Stimulated activated memory B cell treated with anti-CD40 and anti-IgM and Interleukin-4, amounts not matched to agents 10 μg/mL and 1 μg/mL and 100 μg/mL, for 72 hours (primary cell): ENCODE measurements around the gene HSD17B4.
A peak's percentile ranks its signal among the peaks of the same experiment; 100 is the strongest.
"Not testable (repeated sequence)": the region's sequence is repeated elsewhere in the genome, so short reads cannot be mapped to it uniquely, and the experiment has no call there.

Experiments
- ATAC-seq: fragments of 150-1000 bp; cut with Tn5 transposase; 2 replicates; pipeline ENCODE4 v1.10.0; 2021
- H3K27ac Mint-ChIP-seq: one replicate; pipeline ENCODE4 v1.8.0; 2022; ENCODE audit warnings: mild to moderate bottlenecking, mixed read lengths
- H3K27me3 Mint-ChIP-seq: one replicate; pipeline ENCODE4 v1.8.0; 2022; ENCODE audit warnings: mixed read lengths
- H3K36me3 Mint-ChIP-seq: one replicate; pipeline ENCODE4 v1.8.0; 2022; ENCODE audit warnings: mixed read lengths
- H3K4me1 Mint-ChIP-seq: one replicate; pipeline ENCODE4 v1.8.0; 2022; ENCODE audit warnings: mixed read lengths
- H3K4me3 Mint-ChIP-seq: one replicate; pipeline ENCODE4 v1.8.0; 2022; ENCODE audit warnings: mild to moderate bottlenecking, moderate library complexity, mixed read lengths
- H3K9me3 Mint-ChIP-seq: one replicate; pipeline ENCODE4 v1.8.0; 2022; ENCODE audit warnings: mixed read lengths

Gene HSD17B4

GRCh38 chr5:119503939-119504338, 51.6 kb downstream of the HSD17B4 start:
- H3K27me3 Mint-ChIP-seq, H3K4me3 Mint-ChIP-seq, H3K27ac Mint-ChIP-seq, H3K4me1 Mint-ChIP-seq, ATAC-seq: not testable (repeated sequence)
- peaks cover 13% of the 10 kb centered on the region for H3K9me3 Mint-ChIP-seq
- peaks cover 80% of the 10 kb centered on the region for H3K36me3 Mint-ChIP-seq

DNA sequence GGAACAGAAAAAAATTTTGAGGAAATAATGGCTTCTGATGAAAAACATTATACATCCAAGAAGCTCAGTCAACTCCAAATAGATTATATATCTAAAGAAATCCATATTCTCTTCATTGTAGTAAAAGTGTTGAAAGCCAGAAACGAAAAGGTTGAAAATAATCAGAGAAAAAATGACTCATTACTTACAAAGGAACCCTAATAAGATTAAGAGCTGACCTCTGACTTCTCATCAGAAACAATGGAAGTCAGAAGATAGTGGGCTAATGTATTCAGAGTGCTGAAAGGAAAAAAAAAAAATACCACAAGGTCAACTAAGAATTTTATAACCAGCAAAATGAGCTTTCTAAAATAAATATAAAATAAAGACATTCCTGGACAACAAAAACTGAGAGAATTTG, 60.0 kb downstream of the HSD17B4 start:
- Mint-ChIP-seq H3K36me3 (peaks cover 83% of the 10 kb centered on the region), H3K4me3 (no peak overlapping the region), H3K4me1 (no peaks in the 10 kb centered on the region), H3K27me3 (no peaks in the 10 kb centered on the region), H3K9me3 (peaks cover 3% of the 10 kb centered on the region), H3K27ac (no peak overlapping the region)
- ATAC-seq, result no peak

GRCh38 chr5:119515192-119515591, 62.9 kb downstream of the HSD17B4 start:
- ATAC-seq, result no peak
- Mint-ChIP-seq H3K27me3 (no peaks in the 10 kb centered on the region), H3K36me3 (peaks cover 74% of the 10 kb centered on the region), H3K4me3 (no peak overlapping the region), H3K4me1 (no peaks in the 10 kb centered on the region), H3K9me3 (peaks cover 3% of the 10 kb centered on the region), H3K27ac (no peak overlapping the region)

DNA sequence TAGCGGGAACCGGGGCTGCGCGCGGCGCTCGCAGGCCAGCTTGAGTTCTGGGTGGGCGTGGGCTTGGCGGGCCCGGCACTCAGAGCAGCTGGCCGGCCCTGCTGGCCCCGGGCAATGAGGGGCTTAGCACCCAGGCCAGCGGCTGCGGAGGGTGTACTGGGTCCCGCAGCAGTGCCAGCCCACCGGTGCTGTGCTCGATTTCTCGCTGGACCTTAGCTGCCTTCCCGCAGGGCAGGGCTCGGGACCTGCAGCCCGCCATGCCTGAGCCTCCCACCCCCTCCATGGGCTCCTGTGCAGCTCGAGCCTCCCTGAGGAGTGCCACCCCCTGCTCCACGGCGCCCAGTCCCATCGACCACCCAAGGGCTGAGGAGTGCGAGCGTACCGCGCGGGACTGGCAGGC, 64.8 kb downstream of the HSD17B4 start:
- H3K4me3 Mint-ChIP-seq, ATAC-seq, H3K27me3 Mint-ChIP-seq, H3K4me1 Mint-ChIP-seq, H3K9me3 Mint-ChIP-seq, H3K27ac Mint-ChIP-seq: not testable (repeated sequence)
- H3K36me3 Mint-ChIP-seq, result peaks cover 76% of the 10 kb centered on the region

- Mint-ChIP-seq H3K36me3 (peaks cover 58% of the 10 kb centered on the region), H3K27ac (no peak overlapping the region)
These were observed 68.9 kb downstream of the HSD17B4 start for GRCh38 chr5:119521232-119521631.

GRCh38 chr5:119522841-119523240, 70.5 kb downstream of the HSD17B4 start:
- no peak overlapping the region for H3K27ac Mint-ChIP-seq
- peaks cover 45% of the 10 kb centered on the region for H3K36me3 Mint-ChIP-seq
- peaks cover 7% of the 10 kb centered on the region for H3K9me3 Mint-ChIP-seq
- no peaks in the 10 kb centered on the region for H3K27me3 Mint-ChIP-seq
- ATAC-seq, result no peak
- no peaks in the 10 kb centered on the region for H3K4me1 Mint-ChIP-seq
- no peak overlapping the region for H3K4me3 Mint-ChIP-seq

More at GRCh38 chr5:119521232-119521631, 68.9 kb downstream of the HSD17B4 start:
- Mint-ChIP-seq H3K4me3 (no peak overlapping the region), H3K27me3 (no peaks in the 10 kb centered on the region), H3K4me1 (no peaks in the 10 kb centered on the region), H3K9me3 (peaks cover 7% of the 10 kb centered on the region)
- no peak for ATAC-seq

DNA sequence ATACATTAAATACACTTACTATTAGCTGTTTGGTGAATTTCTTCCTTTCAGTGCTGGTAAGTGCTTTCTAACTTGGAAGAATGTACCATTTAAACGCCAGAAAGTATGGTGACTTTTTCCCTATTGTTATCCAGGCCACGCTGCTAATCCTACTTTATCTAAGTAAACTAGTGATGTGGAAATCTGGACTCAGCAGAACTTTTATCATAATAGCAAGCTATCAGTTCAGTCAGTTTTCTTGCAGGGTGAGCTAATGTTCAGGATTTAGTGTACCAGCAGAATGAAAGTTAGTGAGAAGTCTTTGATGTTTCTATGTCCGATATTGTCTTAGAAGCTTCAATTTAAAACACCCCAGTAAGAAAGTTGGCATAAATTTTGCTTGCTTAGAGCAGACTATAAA, 72.2 kb downstream of the HSD17B4 start:
- no peak overlapping the region for H3K4me3 Mint-ChIP-seq
- no peak overlapping the region for H3K27ac Mint-ChIP-seq
- H3K4me1 Mint-ChIP-seq, result no peaks in the 10 kb centered on the region
- H3K36me3 Mint-ChIP-seq, result peaks cover 48% of the 10 kb centered on the region
- H3K9me3 Mint-ChIP-seq, result peaks cover 7% of the 10 kb centered on the region
- ATAC-seq, result no peak
- no peaks in the 10 kb centered on the region for H3K27me3 Mint-ChIP-seq

GRCh38 chr5:119527351-119527750, 75.1 kb downstream of the HSD17B4 start:
- H3K4me1 Mint-ChIP-seq, result no peaks in the 10 kb centered on the region
- H3K27me3 Mint-ChIP-seq, result no peaks in the 10 kb centered on the region
- H3K9me3 Mint-ChIP-seq, result no peaks in the 10 kb centered on the region
- no peak overlapping the region for H3K4me3 Mint-ChIP-seq
- no peak for ATAC-seq
- H3K27ac Mint-ChIP-seq, result no peak overlapping the region
- H3K36me3 Mint-ChIP-seq, result peaks cover 34% of the 10 kb centered on the region

DNA sequence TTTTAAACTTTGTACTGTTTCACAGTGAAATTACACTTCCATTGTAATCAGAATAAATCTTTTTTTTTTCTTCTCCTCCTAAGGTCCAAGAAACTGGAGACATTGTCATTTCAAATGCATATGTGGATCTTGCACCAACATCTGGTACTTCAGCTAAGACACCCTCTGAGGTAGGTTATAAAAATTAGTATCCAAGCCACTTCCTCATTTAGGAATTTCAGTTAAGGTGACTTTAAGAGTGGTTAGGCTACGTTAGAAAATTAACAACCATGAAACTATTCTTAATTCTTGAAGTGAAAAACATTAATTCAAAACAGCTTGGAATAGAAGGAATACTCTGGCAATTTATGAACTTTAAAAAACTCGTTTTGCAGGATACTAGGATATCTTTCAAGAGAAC, 77.5 kb downstream of the HSD17B4 start:
- no peaks in the 10 kb centered on the region for H3K9me3 Mint-ChIP-seq
- ATAC-seq, result no peak
- no peaks in the 10 kb centered on the region for H3K4me1 Mint-ChIP-seq
- no peak overlapping the region for H3K27ac Mint-ChIP-seq
- H3K4me3 Mint-ChIP-seq, result no peak overlapping the region
- no peaks in the 10 kb centered on the region for H3K27me3 Mint-ChIP-seq
- peaks cover 42% of the 10 kb centered on the region for H3K36me3 Mint-ChIP-seq

DNA sequence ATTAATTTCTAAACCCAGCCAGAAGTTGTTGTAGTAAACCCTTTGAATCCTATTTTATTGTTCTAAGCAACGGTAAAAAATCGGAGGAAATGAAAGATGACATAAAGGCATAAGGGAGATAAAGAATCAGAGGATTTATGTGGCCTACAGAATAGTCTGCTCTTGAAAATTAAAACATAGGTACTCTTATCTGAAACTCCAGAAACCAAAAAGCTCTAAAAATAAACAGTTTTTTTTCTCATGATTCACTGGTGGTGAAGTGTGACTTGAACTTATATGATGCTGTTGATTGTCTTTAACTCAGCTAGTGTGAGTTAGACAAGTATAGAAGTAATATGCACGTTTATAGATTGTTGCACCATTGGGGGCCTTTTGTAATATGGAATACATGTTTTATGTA, 80.3 kb downstream of the HSD17B4 start:
- Mint-ChIP-seq H3K36me3 (peaks cover 38% of the 10 kb centered on the region), H3K27ac (no peak overlapping the region), H3K9me3 (no peaks in the 10 kb centered on the region), H3K27me3 (no peaks in the 10 kb centered on the region), H3K4me1 (peaks cover 8% of the 10 kb centered on the region), H3K4me3 (no peak overlapping the region)
- no peak for ATAC-seq

GRCh38 chr5:119537704-119538103, 85.4 kb downstream of the HSD17B4 start:
- peaks cover 50% of the 10 kb centered on the region for H3K36me3 Mint-ChIP-seq
- H3K4me1 Mint-ChIP-seq, result peaks cover 21% of the 10 kb centered on the region
- H3K9me3 Mint-ChIP-seq, result no peaks in the 10 kb centered on the region
- no peak overlapping the region for H3K4me3 Mint-ChIP-seq
- H3K27ac Mint-ChIP-seq, result peak overlapping the region; percentile 71
- ATAC-seq, result peak; percentile 97
- H3K27me3 Mint-ChIP-seq, result no peaks in the 10 kb centered on the region

- Mint-ChIP-seq H3K9me3 (no peaks in the 10 kb centered on the region), H3K4me3 (no peak overlapping the region), H3K27ac (no peak overlapping the region), H3K27me3 (no peaks in the 10 kb centered on the region), H3K4me1 (peaks cover 21% of the 10 kb centered on the region), H3K36me3 (peaks cover 52% of the 10 kb centered on the region)
- no peak for ATAC-seq
These were observed 89.4 kb downstream of the HSD17B4 start for GRCh38 chr5:119541716-119542115.

DNA sequence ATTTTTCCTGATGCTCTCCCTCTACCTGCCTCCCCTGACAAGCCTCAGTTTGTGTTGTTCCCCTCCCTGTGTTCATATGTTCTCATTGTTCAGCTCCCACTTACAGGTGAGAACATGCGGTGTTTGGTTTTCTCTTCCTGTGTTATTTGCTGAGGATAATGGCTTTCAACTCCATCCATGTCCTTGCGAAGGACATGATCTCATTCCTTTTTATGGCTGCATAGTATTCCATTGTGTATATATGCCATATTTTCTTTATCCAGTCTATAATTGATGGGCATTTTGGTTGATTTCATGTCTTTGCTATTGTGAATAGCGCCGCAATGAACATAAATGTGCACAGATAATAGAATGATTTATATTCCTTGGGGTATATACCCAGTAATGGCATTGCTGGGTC, 99.5 kb downstream of the HSD17B4 start:
- Mint-ChIP-seq H3K9me3 (peaks cover 12% of the 10 kb centered on the region), H3K4me1 (no peaks in the 10 kb centered on the region), H3K4me3 (no peak overlapping the region), H3K27ac (no peak overlapping the region), H3K27me3 (peaks cover 6% of the 10 kb centered on the region), H3K36me3 (peaks cover 55% of the 10 kb centered on the region)
- ATAC-seq, result no peak

- H3K9me3 Mint-ChIP-seq, result peaks cover 18% of the 10 kb centered on the region
- no peak overlapping the region for H3K27ac Mint-ChIP-seq
- H3K4me1 Mint-ChIP-seq, result no peaks in the 10 kb centered on the region
- ATAC-seq, result no peak
- no peak overlapping the region for H3K4me3 Mint-ChIP-seq
- peaks cover 54% of the 10 kb centered on the region for H3K36me3 Mint-ChIP-seq
- peaks cover 10% of the 10 kb centered on the region for H3K27me3 Mint-ChIP-seq
These were observed 102.3 kb downstream of the HSD17B4 start for GRCh38 chr5:119554597-119554996.

DNA sequence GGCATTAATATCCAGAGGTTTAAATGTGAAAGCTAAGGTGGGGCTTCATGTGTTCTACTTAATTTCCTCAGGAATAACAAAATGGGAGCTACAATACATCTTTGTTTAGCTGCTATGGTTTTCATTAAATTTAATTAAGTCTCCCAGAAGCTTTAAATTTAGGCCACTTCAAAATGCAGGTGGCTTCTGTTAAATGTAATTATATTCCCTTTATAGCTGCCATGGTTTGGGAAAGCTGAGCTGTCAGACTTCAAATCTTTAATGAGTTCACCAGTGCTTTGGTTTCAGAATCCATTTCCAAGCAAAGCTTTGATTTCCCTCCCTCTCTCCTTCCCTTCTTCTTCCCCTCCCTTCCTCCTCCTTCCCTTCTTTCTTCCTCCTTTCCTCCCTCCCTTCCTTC, 118.6 kb downstream of the HSD17B4 start:
- H3K9me3 Mint-ChIP-seq, result no peaks in the 10 kb centered on the region
- ATAC-seq, result no peak
- no peak overlapping the region for H3K4me3 Mint-ChIP-seq
- H3K4me1 Mint-ChIP-seq, result no peaks in the 10 kb centered on the region
- no peaks in the 10 kb centered on the region for H3K36me3 Mint-ChIP-seq
- no peak overlapping the region for H3K27ac Mint-ChIP-seq
- H3K27me3 Mint-ChIP-seq, result no peaks in the 10 kb centered on the region

- no peaks in the 10 kb centered on the region for H3K27me3 Mint-ChIP-seq
- H3K27ac Mint-ChIP-seq, result no peak overlapping the region
- no peak overlapping the region for H3K4me3 Mint-ChIP-seq
- H3K4me1 Mint-ChIP-seq, result peaks cover 9% of the 10 kb centered on the region
- H3K36me3 Mint-ChIP-seq, result no peaks in the 10 kb centered on the region
- H3K9me3 Mint-ChIP-seq, result no peaks in the 10 kb centered on the region
- ATAC-seq, result peak; percentile 72
These were observed 126.6 kb downstream of the HSD17B4 start for GRCh38 chr5:119578937-119579336.

- H3K27me3 Mint-ChIP-seq, result no peaks in the 10 kb centered on the region
- no peaks in the 10 kb centered on the region for H3K9me3 Mint-ChIP-seq
- ATAC-seq, result no peak
- H3K27ac Mint-ChIP-seq, result no peak overlapping the region
- no peaks in the 10 kb centered on the region for H3K36me3 Mint-ChIP-seq
- no peak overlapping the region for H3K4me3 Mint-ChIP-seq
- H3K4me1 Mint-ChIP-seq, result peaks cover 10% of the 10 kb centered on the region
These were observed 130.7 kb downstream of the HSD17B4 start for GRCh38 chr5:119582987-119583386.
